Tibial artery (tissue), 4 donors: Measurements from ENCODE around the gene HPS3.
"Not testable (repeated sequence)": the region's sequence is repeated elsewhere in the genome, so short reads cannot be mapped to it uniquely, and the experiment has no call there.

ENCODE experiments used
- DNase-seq, 2 donors: peaks; one replicate each; pipeline ENCODE4 v3.0.0-alpha.2; 2019
- H3K27ac ChIP-seq, 2 donors: fragments of 200-600 bp; sonication (generic) in 1 of 2; 1 replicate in 1 of 2; 2 replicates in 1 of 2; pipeline ENCODE4 v1.5.1; 2018 to 2019; ENCODE audit warnings: mild to moderate bottlenecking in 1 of 2
- H3K27me3 ChIP-seq, 2 donors: fragments of 200-600 bp; sonication (generic) in 1 of 2; one replicate each; pipeline versions ENCODE4 v1.5.1 to v1.6.0; 2016 to 2019
- H3K36me3 ChIP-seq, 3 donors: fragments of 200-600 bp; sonication (generic) in 2 of 3; one replicate each; pipeline ENCODE4 v1.5.1; 2016 to 2019; ENCODE audit warnings: mild to moderate bottlenecking in 2 of 3
- H3K4me1 ChIP-seq, 4 donors: fragments of 200-600 bp; sonication (generic) in 2 of 4; 1 replicate in 3 of 4; 2 replicates in 1 of 4; pipeline ENCODE4 v1.5.1; 2016 to 2019
- H3K4me3 ChIP-seq, 2 donors: fragments of 200-600 bp; sonication (generic) in 1 of 2; 1 replicate in 1 of 2; 2 replicates in 1 of 2; pipeline ENCODE4 v1.5.1; 2018 to 2019; ENCODE audit warnings: mild to moderate bottlenecking in 2 of 2
- H3K9me3 ChIP-seq, 3 donors: fragments of 200-600 bp; sonication (generic) in 1 of 3; one replicate each; pipeline ENCODE4 v1.5.1; 2016 to 2019
- intact Hi-C: fragments of 100-400 bp; cut with DNase I; formaldehyde crosslinking; loops from one replicate; pipeline ENCODE4 v1.15.0; 2023; ENCODE audit warnings: low total_unique reads
- TF ChIP-seq, protein P1 (sequence below), 2 experiments: fragments of 200-600 bp in 1 of 2; fragments of 450-650 bp in 1 of 2; IDR thresholded peaks; one replicate each; pipeline ENCODE4 v1.5.1; 2017 to 2019; ENCODE audit warnings: antibody characterized with exemption in 2 of 2, mild to moderate bottlenecking in 1 of 2, moderate library complexity in 1 of 2

The HPS3 gene

DNA sequence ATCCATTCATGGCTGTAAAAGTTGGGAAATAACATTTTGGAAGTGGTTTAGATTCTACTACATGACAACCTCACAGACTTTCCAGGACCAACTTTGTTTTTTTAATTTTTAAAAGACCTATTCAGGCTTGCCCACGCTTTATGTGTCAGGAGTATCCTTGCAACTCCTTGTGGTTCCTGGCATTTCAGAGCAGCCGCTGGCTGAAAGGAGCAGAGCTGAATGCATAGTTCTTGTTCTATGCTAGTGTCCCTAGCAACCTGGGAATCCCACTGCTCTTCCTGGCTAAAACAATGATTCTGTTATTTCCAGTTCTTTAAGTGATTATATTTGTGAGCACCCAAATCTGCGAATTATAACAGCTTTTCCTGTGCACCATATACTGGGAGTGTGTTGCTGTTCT, 57.3 kb downstream of the HPS3 start:
- no peaks in the 10 kb centered on the region for H3K4me1 ChIP-seq
- no peak overlapping the region for H3K4me3 ChIP-seq
- H3K36me3 ChIP-seq = no peaks in the 10 kb centered on the region
- H3K27ac ChIP-seq = no peak overlapping the region
- TF ChIP-seq, protein P1, sequence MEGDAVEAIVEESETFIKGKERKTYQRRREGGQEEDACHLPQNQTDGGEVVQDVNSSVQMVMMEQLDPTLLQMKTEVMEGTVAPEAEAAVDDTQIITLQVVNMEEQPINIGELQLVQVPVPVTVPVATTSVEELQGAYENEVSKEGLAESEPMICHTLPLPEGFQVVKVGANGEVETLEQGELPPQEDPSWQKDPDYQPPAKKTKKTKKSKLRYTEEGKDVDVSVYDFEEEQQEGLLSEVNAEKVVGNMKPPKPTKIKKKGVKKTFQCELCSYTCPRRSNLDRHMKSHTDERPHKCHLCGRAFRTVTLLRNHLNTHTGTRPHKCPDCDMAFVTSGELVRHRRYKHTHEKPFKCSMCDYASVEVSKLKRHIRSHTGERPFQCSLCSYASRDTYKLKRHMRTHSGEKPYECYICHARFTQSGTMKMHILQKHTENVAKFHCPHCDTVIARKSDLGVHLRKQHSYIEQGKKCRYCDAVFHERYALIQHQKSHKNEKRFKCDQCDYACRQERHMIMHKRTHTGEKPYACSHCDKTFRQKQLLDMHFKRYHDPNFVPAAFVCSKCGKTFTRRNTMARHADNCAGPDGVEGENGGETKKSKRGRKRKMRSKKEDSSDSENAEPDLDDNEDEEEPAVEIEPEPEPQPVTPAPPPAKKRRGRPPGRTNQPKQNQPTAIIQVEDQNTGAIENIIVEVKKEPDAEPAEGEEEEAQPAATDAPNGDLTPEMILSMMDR (IDR thresholded peaks at IDR 0.05) = no peak
- intact Hi-C loops = no loop called here
- no peaks in the 10 kb centered on the region for H3K27me3 ChIP-seq
- DNase-seq = no peak
- H3K9me3 ChIP-seq = no peaks in the 10 kb centered on the region

DNA sequence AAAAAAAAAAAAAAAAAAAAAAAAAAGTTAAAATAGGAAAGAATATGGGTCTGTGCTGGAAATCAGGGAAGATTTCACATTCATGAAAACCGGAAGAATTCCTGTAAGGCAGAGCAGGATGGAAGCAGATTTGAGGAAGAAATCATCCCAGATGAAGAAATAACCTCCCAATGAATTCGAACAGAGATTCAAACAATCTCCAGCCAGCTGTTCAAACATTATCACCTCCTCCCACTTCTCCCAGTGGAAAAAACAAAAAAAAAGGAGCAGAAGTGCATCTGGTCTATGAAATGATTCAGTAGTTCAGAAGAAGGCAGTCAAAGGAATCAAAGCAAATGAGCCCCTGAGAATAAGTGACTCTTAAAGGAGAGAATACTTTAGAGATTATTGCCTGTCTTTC, 59.1 kb downstream of the HPS3 start:
- no peak overlapping the region for H3K27ac ChIP-seq
- no peaks in the 10 kb centered on the region for H3K27me3 ChIP-seq
- DNase-seq = no peak
- TF ChIP-seq, protein P1 (IDR thresholded peaks at IDR 0.05) = no peak
- H3K9me3 ChIP-seq = no peaks in the 10 kb centered on the region
- H3K4me1 ChIP-seq = no peaks in the 10 kb centered on the region
- no peaks in the 10 kb centered on the region for H3K36me3 ChIP-seq
- H3K4me3 ChIP-seq = no peak overlapping the region
- intact Hi-C loops = no loop called here

DNA sequence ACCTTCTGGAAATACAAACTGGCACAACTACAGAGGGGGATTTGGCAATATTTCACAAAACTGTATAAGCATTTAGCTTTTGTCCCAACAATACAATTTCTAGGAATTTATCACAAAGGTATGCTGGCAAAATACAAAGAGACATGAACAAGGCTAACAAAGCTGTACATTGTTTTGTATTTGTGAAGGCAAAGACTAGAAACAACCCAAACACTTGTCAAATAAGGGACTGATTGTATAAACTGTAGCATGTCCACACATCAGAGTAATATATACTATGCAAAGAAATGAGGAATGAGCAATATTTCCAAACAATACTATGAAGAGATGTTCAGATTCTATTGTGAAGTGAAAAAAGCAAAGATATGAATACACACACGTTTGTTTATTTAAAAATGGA, 65.8 kb downstream of the HPS3 start:
- Histone ChIP-seq H3K36me3 (no peaks in the 10 kb centered on the region), H3K9me3 (no peaks in the 10 kb centered on the region), H3K4me1 (peaks cover 0 to 4% (median 0%) of the 10 kb centered on the region in 4 donors), H3K4me3 (no peak overlapping the region), H3K27me3 (no peaks in the 10 kb centered on the region), H3K27ac (no peak overlapping the region)
- TF ChIP-seq, protein P1 (IDR thresholded peaks at IDR 0.05) = no peak
- DNase-seq = no peak
- intact Hi-C loops = no loop called here

DNA sequence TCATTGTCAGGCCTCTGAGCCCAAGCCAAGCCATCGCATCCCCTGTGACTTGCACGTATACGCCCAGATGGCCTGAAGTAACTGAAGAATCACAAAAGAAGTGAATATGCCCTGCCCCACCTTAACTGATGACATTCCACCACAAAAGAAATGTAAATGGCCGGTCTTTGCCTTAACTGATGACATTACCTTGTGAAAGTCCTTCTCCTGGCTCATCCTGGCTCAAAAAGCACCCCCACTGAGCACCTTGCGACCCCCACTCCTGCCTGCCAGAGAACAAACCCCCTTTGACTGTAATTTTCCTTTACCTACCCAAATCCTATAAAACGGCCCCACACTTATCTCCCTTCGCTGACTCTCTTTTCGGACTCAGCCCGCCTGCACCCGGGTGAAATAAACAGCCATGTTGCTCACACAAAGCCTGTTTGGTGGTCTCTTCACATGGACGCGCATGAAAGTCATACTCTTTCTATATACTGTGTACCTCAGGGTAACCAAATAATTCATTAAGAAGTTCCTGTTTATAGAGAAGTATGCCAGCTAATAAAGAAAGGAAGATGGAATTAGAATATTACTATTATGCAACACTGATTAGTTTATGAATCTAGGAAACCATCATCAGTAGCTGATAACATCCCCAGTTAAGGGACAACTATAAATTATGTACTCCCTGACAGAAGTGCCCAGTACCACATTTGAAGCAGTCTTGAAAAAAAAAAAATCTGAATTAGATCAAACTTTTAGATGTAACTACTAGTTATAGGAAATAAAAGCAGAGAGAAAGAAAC, 67.6 kb downstream of the HPS3 start:
- intact Hi-C loops, DNase-seq, H3K9me3 ChIP-seq, H3K27me3 ChIP-seq, H3K36me3 ChIP-seq, H3K4me3 ChIP-seq, H3K4me1 ChIP-seq, H3K27ac ChIP-seq: not testable (repeated sequence)

DNA sequence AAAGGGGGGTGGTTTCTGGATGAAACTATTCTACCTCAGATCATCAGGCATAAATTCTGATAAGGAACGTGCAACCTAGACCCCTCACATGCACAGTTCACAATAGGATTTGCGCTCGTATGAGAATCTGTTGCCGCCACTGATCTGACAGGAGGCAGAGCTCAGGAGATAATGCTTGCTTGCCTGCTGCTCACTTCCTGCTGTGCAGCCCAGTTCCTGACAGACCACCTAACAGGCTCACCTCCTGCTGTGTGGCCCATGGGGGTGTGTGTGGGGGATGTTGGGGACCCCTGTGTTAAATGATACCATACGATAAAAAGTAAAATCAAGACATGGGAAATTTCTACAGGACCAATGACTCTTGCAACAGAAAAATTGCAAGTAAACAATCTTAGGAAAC, 68.2 kb downstream of the HPS3 start:
- no peak overlapping the region for H3K4me3 ChIP-seq
- no peak overlapping the region for H3K27ac ChIP-seq
- H3K36me3 ChIP-seq = no peaks in the 10 kb centered on the region
- peaks cover 0 to 4% (median 0%) of the 10 kb centered on the region in 4 donors for H3K4me1 ChIP-seq
- no peaks in the 10 kb centered on the region for H3K27me3 ChIP-seq
- intact Hi-C loops = no loop called here
- TF ChIP-seq, protein P1 (IDR thresholded peaks at IDR 0.05) = no peak
- no peaks in the 10 kb centered on the region for H3K9me3 ChIP-seq
- no peak for DNase-seq

DNA sequence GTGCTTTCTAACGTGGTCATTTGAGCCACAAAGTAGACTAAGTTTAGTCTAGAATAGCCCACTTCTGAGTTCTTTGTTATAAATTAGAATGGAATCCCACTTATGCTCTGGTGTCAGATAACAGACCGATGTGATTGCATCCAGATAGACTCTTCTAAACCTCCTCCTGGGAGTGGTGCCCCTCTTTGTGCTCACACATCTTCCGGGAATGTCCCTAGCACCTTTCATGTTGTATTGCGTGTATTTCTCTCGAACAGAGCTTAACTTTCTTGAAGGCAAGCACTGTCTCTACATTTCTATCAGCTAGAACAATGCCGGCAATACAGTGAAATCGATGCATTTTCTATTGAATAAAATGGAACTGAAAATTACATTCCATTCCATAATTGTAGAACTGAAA, 69.2 kb downstream of the HPS3 start:
- H3K9me3 ChIP-seq = no peaks in the 10 kb centered on the region
- TF ChIP-seq, protein P1 (IDR thresholded peaks at IDR 0.05) = no peak
- H3K27me3 ChIP-seq = no peaks in the 10 kb centered on the region
- DNase-seq = no peak
- H3K4me3 ChIP-seq = no peak overlapping the region
- intact Hi-C loops = no loop called here
- H3K36me3 ChIP-seq = no peaks in the 10 kb centered on the region
- H3K27ac ChIP-seq = no peak overlapping the region
- H3K4me1 ChIP-seq = peaks cover 0 to 4% (median 0%) of the 10 kb centered on the region in 4 donors
